Epidermal melanocyte (primary cell): ENCODE results near the gene CRKL.

ENCODE experiments used
- DNase-seq: peaks from one replicate; pipeline ENCODE4 v3.0.0; 2011; ENCODE audit warnings: low spot score; ENCODE audit not compliant: insufficient read length

The CRKL gene

GRCh38 chr22:20994902-20995241, 77.7 kb downstream of the CRKL start:
- DNase-seq, result no peak

DNA sequence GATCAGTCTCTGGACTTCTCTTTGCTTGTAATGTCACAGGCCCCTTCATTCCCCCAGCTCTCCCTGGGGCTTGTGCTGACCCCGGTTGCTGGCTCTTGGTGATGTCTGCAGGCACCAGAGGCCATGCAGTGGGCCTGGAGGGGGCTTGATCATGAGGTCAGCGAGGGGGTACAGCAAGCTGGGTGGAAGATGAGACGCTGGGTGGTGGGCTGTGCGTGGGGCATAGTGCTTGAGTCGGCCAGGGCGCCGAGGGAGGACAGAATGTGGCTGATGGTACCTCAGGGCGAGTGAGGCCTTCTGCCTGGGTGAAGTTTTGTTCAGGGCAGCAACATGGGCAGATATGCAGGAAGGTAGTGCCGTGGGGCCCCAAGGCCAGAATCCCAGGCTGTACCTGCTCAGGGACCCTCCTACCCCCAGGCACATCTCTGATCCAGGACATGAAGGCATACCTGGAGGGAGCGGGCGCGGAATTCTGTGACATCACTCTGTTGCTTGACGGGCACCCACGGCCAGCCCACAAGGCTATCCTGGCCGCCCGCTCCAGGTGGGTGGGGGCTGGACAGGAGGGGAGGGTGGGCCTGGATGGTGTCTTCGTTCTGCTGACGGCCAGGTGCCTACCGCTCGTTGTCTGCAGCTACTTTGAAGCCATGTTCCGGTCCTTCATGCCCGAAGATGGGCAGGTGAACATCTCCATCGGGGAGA, 78.3 kb downstream of the CRKL start:
- no peak for DNase-seq

DNA sequence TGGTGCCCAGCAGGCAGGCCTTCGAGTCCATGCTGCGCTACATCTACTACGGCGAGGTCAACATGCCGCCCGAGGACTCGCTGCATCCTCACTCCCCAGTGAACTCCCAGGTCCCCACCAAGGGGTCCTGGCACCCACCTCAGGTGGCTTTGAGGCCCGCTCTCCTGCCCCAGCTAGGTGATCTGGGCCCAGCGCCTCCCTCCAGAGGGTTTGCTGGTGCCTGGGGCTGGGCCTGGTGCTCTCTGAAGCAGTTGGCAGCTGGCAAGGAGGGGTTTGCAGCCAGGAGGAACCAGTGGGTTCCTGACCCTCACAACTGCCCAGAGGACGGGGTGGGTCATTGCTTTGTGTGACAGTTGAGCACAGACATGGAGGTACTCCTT, 78.8 kb downstream of the CRKL start:
- no peak for DNase-seq

DNA sequence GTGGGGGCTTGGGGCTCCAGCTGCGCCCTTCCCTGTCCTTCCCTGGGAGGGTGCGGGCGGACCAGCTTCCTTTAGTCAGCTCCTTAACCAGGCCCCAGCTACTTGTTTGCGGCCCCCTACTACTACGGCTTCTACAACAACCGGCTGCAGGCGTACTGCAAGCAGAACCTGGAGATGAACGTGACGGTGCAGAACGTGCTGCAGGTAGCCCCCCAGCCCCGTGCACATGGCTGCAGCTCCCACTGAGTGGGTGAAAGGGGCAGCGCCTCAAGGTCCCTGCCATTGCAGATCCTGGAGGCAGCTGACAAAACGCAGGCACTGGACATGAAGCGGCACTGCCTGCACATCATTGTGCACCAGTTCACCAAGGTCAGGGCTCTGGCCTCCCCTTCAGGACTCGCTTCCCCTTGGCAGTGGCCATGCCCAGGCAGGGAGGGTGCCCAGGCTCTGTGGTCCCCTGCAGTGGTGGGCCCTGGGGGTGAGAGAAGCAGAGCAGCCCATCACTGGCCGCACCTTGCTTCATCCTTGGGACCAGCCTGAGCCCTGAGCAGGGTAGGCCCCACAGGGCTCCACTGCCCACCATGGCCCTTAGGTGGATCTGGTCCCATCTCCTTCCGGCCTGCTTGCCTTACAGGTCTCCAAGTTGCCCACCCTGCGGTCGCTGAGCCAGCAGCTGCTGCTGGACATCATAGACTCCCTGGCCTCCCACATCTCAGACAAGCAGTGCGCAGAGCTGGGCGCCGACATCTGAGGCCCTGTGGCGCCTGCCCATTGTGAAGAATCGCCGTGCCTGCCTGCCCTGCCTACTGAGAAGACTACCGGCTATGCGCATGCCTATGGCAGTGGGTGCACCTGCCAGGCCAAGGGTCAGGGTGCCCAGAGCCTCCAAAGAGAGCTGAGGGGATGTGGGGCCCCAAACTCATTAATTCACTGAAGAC, 79.7 kb downstream of the CRKL start:
- DNase-seq, result no peak

DNA sequence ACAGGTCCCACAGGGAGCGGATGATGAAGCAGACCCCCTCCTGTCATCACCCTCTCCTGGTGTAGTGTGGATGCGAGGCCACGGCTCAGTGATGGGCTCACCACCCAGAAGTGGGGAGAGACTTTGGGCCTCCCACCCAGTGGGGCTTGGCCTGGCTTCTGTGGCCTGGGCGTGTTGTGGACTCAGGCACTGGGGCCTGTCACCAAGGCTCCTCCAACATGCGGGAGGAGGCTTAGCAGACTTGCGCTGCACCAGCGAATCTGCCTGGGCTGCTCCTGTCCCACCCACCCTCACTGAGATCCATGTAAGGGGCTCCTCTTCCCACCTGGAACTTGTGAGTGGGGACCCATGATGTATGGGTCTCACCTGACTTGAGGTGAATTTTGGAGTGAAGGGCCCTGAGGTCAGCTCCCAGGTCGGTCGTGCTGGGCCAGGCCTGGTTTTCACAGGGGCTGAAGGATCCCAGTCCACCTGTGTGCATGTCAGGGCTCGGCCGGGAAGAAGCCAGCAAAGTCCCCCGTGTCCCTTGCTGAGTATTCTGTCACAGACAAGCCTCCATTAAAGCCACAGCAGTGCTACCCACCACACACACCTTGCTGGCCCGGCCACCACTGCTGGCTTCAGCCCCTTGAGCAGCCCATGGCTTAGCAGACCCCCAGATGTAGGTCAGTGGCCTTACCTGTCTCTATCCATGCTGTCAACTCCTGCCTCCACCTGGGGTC, 80.5 kb downstream of the CRKL start:
- no peak for DNase-seq

DNA sequence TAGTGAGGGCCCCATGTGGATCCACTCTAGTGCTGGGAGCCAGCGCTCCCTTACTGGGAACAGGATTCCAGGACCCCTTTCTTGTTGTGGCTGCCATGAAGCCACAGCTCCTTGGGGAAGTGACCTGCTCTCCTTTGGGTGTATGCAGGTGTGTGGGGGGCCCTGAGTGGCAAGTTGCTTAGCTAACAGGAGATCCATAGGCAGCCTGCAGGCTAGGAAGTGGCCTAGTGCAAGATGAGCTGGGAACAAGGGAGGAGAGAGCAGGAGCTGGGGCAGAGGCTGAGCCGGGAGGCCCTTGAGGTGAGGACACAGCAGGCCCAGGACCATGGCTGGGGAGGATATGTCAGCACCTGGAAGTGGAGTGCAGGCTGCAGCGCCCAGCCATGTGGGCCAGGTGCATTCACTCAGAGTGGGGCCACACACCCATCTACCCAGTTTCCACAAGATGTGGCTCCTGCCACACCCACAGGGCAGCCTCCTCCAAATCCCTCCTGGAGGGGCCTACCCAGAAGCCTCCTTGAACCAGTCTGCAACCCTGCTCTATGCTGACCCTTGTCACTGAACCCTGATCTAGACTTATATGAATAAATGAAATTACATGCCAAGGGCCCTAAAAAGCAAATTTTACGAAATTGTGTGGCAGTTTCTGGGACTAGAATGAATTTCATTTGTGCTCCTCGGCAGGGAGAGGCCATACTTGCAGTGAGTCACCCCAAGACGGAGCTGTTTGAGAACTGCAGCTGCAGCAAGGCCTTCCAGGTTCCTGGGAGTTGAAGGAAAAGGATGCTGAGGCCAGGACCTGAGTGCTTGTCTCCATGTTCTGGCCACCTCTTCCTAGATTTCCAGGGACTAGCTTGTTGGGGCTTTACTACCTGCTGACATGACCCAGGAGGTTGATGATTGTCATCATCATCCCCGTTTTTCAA, 81.5 kb downstream of the CRKL start:
- no peak for DNase-seq

DNA sequence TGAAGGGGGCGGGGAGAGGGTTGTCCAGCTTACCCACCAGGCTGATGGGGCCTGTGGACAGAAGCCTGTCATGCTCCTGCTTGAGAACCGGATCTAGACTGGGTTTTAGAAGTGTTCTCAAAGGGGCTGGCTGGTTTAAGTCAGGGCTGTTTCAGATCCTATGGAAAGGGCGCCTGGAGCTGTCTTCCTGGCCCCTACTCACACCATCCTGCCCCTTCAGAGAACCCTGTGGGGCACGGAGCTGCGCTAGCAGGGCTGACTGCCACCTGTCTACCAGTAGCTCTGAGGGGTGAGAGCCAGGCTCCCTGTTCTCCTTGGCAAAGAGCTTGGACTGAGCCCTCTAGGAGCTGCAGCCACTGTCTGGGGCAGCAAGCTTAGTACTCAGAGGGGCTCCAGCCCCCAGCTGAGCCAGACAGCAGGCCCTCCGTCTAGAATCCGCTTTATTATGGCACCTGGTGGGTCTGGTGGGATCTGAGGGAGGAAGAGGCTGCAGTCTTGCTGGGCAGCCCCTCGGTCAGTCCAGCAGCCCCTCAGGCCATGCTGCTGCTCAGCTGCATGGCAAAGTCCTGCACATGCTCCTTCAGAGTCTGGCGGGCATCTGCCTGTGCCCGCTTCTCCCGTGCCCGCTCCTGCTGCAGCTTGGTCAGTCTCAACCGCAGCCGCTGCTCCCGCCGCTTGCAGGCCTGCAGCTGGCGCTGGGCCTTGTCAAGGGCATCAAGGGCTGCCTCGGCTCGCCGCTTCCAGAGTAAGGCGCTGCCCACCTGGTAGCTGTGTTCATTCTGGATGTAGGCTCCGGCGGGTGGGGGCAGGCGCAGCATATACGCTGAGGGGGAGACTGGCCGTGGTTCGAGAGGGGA, 82.4 kb downstream of the CRKL start:
- DNase-seq, result no peak

GRCh38 chr22:21000207-21000986, 83.2 kb downstream of the CRKL start:
- DNase-seq, result no peak

DNA sequence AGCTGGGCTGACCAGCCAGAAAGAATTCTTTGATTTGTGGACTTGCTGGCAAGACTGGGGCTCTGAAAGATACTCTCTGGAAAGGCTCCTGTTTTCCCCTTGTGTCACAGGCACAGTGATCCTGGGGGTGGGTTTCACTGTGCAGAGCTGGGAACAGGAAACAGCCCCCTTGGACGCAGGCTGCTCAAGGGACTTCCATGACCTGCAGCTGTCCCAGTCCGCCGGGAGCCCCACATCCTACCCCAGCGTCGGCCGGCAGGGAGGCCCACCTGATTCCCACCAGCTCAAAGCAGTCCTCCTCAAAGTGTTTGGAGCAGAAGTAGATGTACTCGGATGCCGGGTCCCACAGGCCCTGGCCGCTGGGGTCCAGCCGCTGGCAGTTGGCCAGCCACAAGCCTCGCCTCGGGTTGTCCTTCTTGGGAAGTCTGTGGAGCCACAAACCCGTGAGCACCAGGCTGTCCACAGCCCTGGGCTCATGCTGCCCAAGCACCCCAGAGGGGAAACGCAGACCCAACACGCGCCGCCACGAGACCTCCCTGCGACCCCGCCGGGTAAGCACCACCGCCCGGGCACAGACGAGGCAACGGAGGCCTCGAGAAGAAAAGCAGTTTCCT, 83.9 kb downstream of the CRKL start:
- no peak for DNase-seq

GRCh38 chr22:21001601-21002325, 84.6 kb downstream of the CRKL start, which contains the start of gene THAP7:
THAP7 (minus strand) TSS chr22:21002118; CDS start chr22:21001911, 207 bp downstream.
- peak; percentile 79 for DNase-seq
